ENCODE results near the gene RUBCNL. TPM values are rescaled to one million over a fixed set of nuclear protein-coding genes. Genes with fewer than 3 reads are reported as not detected.

The RUBCNL gene
- total RNA-seq, 1 experiment from 2014 or later = not detected

GRCh38 chr13:46327246-46327645 lies 59.8 kb downstream of the RUBCNL start:
- H3K9ac ChIP-seq (ENCODE audit: low read length) = no peak overlapping the region
- no peak for TF ChIP-seq EZH2phosphoT487 (IDR thresholded peaks at IDR 0.05; ENCODE audit: borderline replicate concordance, low read length)
- no peak for TF ChIP-seq CTCF (conservative IDR thresholded peaks at IDR 0.05; ENCODE audit: low read depth, low read length)
- TF ChIP-seq EZH2 (IDR thresholded peaks at IDR 0.05; ENCODE audit: low read length, unreplicated experiment) = no peak
- no peaks in the 10 kb centered on the region for H3K9me2 ChIP-seq (replicated peaks; ENCODE audit: low read length)
- H3K4me1 ChIP-seq (ENCODE audit: insufficient read depth, low read length) = no peaks in the 10 kb centered on the region
- peaks cover 23% of the 10 kb centered on the region for H3K27me3 ChIP-seq (ENCODE audit: low read length)
- no peaks in the 10 kb centered on the region for H4K20me1 ChIP-seq (ENCODE audit: low read length)
- ChIA-PET POLR2A (ENCODE audit: unreplicated experiment) (no interaction called here), CTCF (no interaction called here)
- no TSS peak for BruUV-seq (replicated peaks)
- H3K4me3 ChIP-seq (ENCODE audit: low read length) = no peak overlapping the region
- DNase-seq (no peak), ATAC-seq (no peak)
- no peak overlapping the region for H3K4me2 ChIP-seq (ENCODE audit: low read length)
- H3K27ac ChIP-seq (ENCODE audit: low read length) = no peak overlapping the region
- H3K36me3 ChIP-seq (ENCODE audit: low read depth, low read length) = no peaks in the 10 kb centered on the region
- H3K79me2 ChIP-seq (ENCODE audit: low read length) = no peaks in the 10 kb centered on the region
- no peaks in the 10 kb centered on the region for H3K9me3 ChIP-seq (ENCODE audit: low read length)
- no peaks in the 10 kb centered on the region for H3F3A ChIP-seq (ENCODE audit: low read length, unreplicated experiment)
- no peak overlapping the region for H2AFZ ChIP-seq (ENCODE audit: low read length)
- intact Hi-C loops (cut with micrococcal nuclease) = loop anchor here (10.0 kb wide), 1 partner anchor 702 kb away; no protein-coding TSS in a partner anchor

DNA sequence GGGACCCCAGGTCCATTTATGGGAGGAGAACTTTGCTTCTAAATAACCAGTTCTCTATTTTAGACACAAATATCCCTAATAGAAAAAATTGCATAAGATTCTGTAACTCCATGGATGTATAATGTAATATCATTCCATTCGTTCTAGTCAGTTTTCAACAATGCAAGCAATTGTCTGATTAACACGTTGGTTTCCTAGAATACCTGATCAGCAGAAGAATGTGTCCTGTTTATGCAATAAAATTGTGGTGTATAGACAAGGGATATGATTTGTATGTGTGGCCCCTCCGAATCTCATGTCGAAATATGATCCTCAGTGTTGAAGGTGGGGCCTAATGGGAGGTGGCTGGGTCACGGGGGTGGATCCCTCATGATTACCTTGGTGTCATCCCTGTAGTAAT lies 62.1 kb downstream of the RUBCNL start:
- Histone ChIP-seq H3F3A (ENCODE audit: low read length, unreplicated experiment) (no peaks in the 10 kb centered on the region), H3K9me3 (ENCODE audit: low read length) (no peaks in the 10 kb centered on the region), H3K36me3 (ENCODE audit: low read depth, low read length) (no peaks in the 10 kb centered on the region), H3K79me2 (ENCODE audit: low read length) (no peaks in the 10 kb centered on the region), H3K4me2 (ENCODE audit: low read length) (no peak overlapping the region), H3K9ac (ENCODE audit: low read length) (no peak overlapping the region), H3K27ac (ENCODE audit: low read length) (no peak overlapping the region), H4K20me1 (ENCODE audit: low read length) (no peaks in the 10 kb centered on the region), H3K4me3 (ENCODE audit: low read length) (no peak overlapping the region), H3K9me2 (replicated peaks; ENCODE audit: low read length) (no peaks in the 10 kb centered on the region), H2AFZ (ENCODE audit: low read length) (no peak overlapping the region), H3K4me1 (ENCODE audit: insufficient read depth, low read length) (no peaks in the 10 kb centered on the region), H3K27me3 (ENCODE audit: low read length) (peaks cover 6% of the 10 kb centered on the region)
- TF ChIP-seq EZH2phosphoT487 (IDR thresholded peaks at IDR 0.05; ENCODE audit: borderline replicate concordance, low read length) (no peak), CTCF (conservative IDR thresholded peaks at IDR 0.05; ENCODE audit: low read depth, low read length) (no peak), EZH2 (IDR thresholded peaks at IDR 0.05; ENCODE audit: low read length, unreplicated experiment) (no peak)
- CTCF ChIA-PET = no interaction called here
- DNase-seq (no peak), ATAC-seq (no peak)
- POLR2A ChIA-PET (ENCODE audit: unreplicated experiment) = no interaction called here
- no TSS peak for BruUV-seq (replicated peaks)
- intact Hi-C loops (cut with micrococcal nuclease) = loop anchor here (10.0 kb wide), 1 partner anchor 700 kb away; no protein-coding TSS in a partner anchor

GRCh38 chr13:46321494-46322225 lies 65.4 kb downstream of the RUBCNL start:
- CTCF ChIA-PET = interaction anchor here (0.6 to 1.0 kb wide), 2 partner anchors 179 to 514 kb away, joined by 4 to 6 read pairs; no protein-coding TSS in a partner anchor

More at GRCh38 chr13:46321494-46322225, 65.4 kb downstream of the RUBCNL start:
- intact Hi-C loops (cut with micrococcal nuclease) = loop anchor here (10.0 kb wide), 1 partner anchor 697 kb away; no protein-coding TSS in a partner anchor
- H3K9me2 ChIP-seq (replicated peaks; ENCODE audit: low read length) = no peaks in the 10 kb centered on the region
- H4K20me1 ChIP-seq (ENCODE audit: low read length) = no peaks in the 10 kb centered on the region
- no peak overlapping the region for H3K27ac ChIP-seq (ENCODE audit: low read length)
- POLR2A ChIA-PET (ENCODE audit: unreplicated experiment) = no interaction called here
- no peak overlapping the region for H3K4me3 ChIP-seq (ENCODE audit: low read length)
- no peaks in the 10 kb centered on the region for H3F3A ChIP-seq (ENCODE audit: low read length, unreplicated experiment)
- no peaks in the 10 kb centered on the region for H3K79me2 ChIP-seq (ENCODE audit: low read length)
- H3K9ac ChIP-seq (ENCODE audit: low read length) = no peak overlapping the region
- H3K27me3 ChIP-seq (ENCODE audit: low read length) = 0 out of 2 replicates have a peak, but pooled peaks cover 2% of the 10 kb centered on the region
- TF ChIP-seq CTCF (conservative IDR thresholded peaks at IDR 0.05; ENCODE audit: low read depth, low read length) (peak; percentile 81), EZH2 (IDR thresholded peaks at IDR 0.05; ENCODE audit: low read length, unreplicated experiment) (no peak)
- no peaks in the 10 kb centered on the region for H3K9me3 ChIP-seq (ENCODE audit: low read length)
- H3K4me2 ChIP-seq (ENCODE audit: low read length) = no peak overlapping the region
- DNase-seq = peak; percentile 59
- no peaks in the 10 kb centered on the region for H3K4me1 ChIP-seq (ENCODE audit: insufficient read depth, low read length)
- BruUV-seq (replicated peaks) = no TSS peak
- peak overlapping the region; percentile 54; the same call in 1 of the 2 replicates for H2AFZ ChIP-seq (ENCODE audit: low read length)
- ATAC-seq = peak; percentile 55
- H3K36me3 ChIP-seq (ENCODE audit: low read depth, low read length) = no peaks in the 10 kb centered on the region

Data from PC-3 (cell line).